Bronchial epithelial cell (primary cell): ENCODE results near the gene FBXL13. TPM values are rescaled to one million over a fixed set of nuclear protein-coding genes. Genes with fewer than 3 reads are reported as not detected.
A peak's percentile ranks its signal among the peaks of the same experiment; 100 is the strongest.
"Not testable (repeated sequence)": the region's sequence is repeated elsewhere in the genome, so short reads cannot be mapped to it uniquely, and the experiment has no call there.

ENCODE experiments used
- DNase-seq: peaks from one replicate; pipeline ENCODE4 v3.0.0-alpha.2; 2010; ENCODE audit warnings: low read depth
- FAIRE-seq: peaks from 2 replicates; lab custom pipeline; 2011; peaks lifted over from hg19 to GRCh38; lab: Jason Lieb, UNC
- H3K27me3 ChIP-seq: 2 replicates; pipeline ENCODE4 v1.5.1; 2011; ENCODE audit warnings: low read length; ENCODE audit not compliant: control insufficient read depth, insufficient read depth
- H3K36me3 ChIP-seq: 2 replicates; pipeline ENCODE4 v1.5.1; 2011; ENCODE audit warnings: low read length; ENCODE audit not compliant: control insufficient read depth, insufficient read depth
- H3K4me3 ChIP-seq: 2 replicates; pipeline ENCODE4 v1.5.1; 2011; ENCODE audit warnings: mild to moderate bottlenecking, low read depth, low read length, control low read depth
- CTCF ChIP-seq: IDR thresholded peaks from 2 replicates; pipeline ENCODE4 v1.5.1; 2011; ENCODE audit warnings: mild to moderate bottlenecking, moderate library complexity, low read length, control low read depth, inconsistent platforms; ENCODE audit not compliant: insufficient read depth, severe bottlenecking
- total RNA-seq: library from RNA; depleted of rRNA; stranded (reverse); fragments of >200 nt; gene quantifications from 2 replicates; pipeline ENCODE4 v1.2.1, GENCODE V29; 2014

The FBXL13 gene
- total RNA-seq, 1 donor from 2014 or later = 0.26 TPM

- H3K4me3 ChIP-seq = no peak within 1 kb of the TSS
- no peak for FAIRE-seq
- H3K36me3 ChIP-seq = no peaks in the 10 kb centered on the region
- H3K27me3 ChIP-seq = no peaks in the 10 kb centered on the region
- TF ChIP-seq CTCF = no peak
- DNase-seq = no peak
These were observed 161.9 kb downstream of the FBXL13 start, which contains the start of gene LRRC17 for GRCh38 chr7:102912742-102913141. LRRC17 (plus strand) TSS chr7:102913000; CDS start chr7:102933914, 20,914 bp downstream.

- Histone ChIP-seq H3K4me3 (no peak overlapping the region), H3K27me3 (no peaks in the 10 kb centered on the region), H3K36me3 (no peaks in the 10 kb centered on the region)
- no peak for TF ChIP-seq CTCF
- DNase-seq = no peak
- FAIRE-seq = no peak
These were observed 165.9 kb downstream of the FBXL13 start for GRCh38 chr7:102908676-102909075.

- H3K4me3 ChIP-seq, DNase-seq, FAIRE-seq, H3K36me3 ChIP-seq, H3K27me3 ChIP-seq: not testable (repeated sequence)
These were observed 171.0 kb downstream of the FBXL13 start for GRCh38 chr7:102903576-102903975.

- FAIRE-seq, H3K27me3 ChIP-seq, H3K36me3 ChIP-seq, H3K4me3 ChIP-seq, DNase-seq: not testable (repeated sequence)
These were observed 172.5 kb downstream of the FBXL13 start for GRCh38 chr7:102902052-102902451.

- TF ChIP-seq CTCF = no peak
- H3K4me3 ChIP-seq = no peak overlapping the region
- FAIRE-seq = no peak
- H3K27me3 ChIP-seq = no peaks in the 10 kb centered on the region
- no peak for DNase-seq
- no peaks in the 10 kb centered on the region for H3K36me3 ChIP-seq
These were observed 176.1 kb downstream of the FBXL13 start for GRCh38 chr7:102898532-102898859.

- DNase-seq = peak; percentile 33
- no peaks in the 10 kb centered on the region for H3K27me3 ChIP-seq
- no peak for TF ChIP-seq CTCF
- no peak for FAIRE-seq
- no peaks in the 10 kb centered on the region for H3K36me3 ChIP-seq
- H3K4me3 ChIP-seq = no peak overlapping the region
These were observed 176.6 kb downstream of the FBXL13 start for GRCh38 chr7:102897856-102898531.

- no peaks in the 10 kb centered on the region for H3K27me3 ChIP-seq
- FAIRE-seq = no peak
These were observed 177.4 kb downstream of the FBXL13 start for GRCh38 chr7:102897211-102897631.

More at GRCh38 chr7:102897211-102897631, 177.4 kb downstream of the FBXL13 start:
- no peak overlapping the region for H3K4me3 ChIP-seq
- no peak for TF ChIP-seq CTCF
- no peaks in the 10 kb centered on the region for H3K36me3 ChIP-seq
- DNase-seq = peak; percentile 59
